ENCODE data around the gene NAA40.

- TF ChIP-seq CTCF (IDR thresholded peaks at IDR 0.05; ENCODE audit: insufficient read depth, low read depth, low read length) (no peak), EZH2 (IDR thresholded peaks at IDR 0.05; ENCODE audit: insufficient read depth, low read length) (no peak)
Measured at GRCh38 chr11:63978551-63979239, 39.9 kb downstream of the NAA40 start.
